HepG2 (cell line): ENCODE data around the gene CSMD2. TPM values are rescaled to one million over a fixed set of nuclear protein-coding genes. Genes with fewer than 3 reads are reported as not detected.

Source experiments
- ATAC-seq: fragments of 200-7000 bp; cut with Tn5 transposase; 3 replicates; pipeline ENCODE4 v1.9.1; 2020; ENCODE audit warnings: mild to moderate bottlenecking, moderate library complexity
- BruUV-seq: library from RNA; stranded (reverse); fragments of 400-500 nt; replicated peaks from 2 replicates; lab custom pipeline; 2021; lab: Mats Ljungman, UMichigan
- CTCF ChIA-PET: fragments of 300-600 bp; formaldehyde crosslinking; extraction: SDS; loops from one replicate; lab custom pipeline; 2021; ENCODE audit warnings: low total read pairs, inconsistent platforms, low intra/inter-chr PET ratio; lab: Yijun Ruan, JAX
- POLR2A ChIA-PET: fragments of 350-600 bp; sonication (Branson Sonifier 250); formaldehyde crosslinking; loops from one replicate; lab custom pipeline; 2020; ENCODE audit warnings: antibody characterized with exemption, inconsistent platforms; lab: Yijun Ruan, JAX
- DNase-seq: peaks from one replicate; pipeline ENCODE4 v3.0.0-alpha.2; 2015; ENCODE audit warnings: low spot score
- FAIRE-seq: peaks from 3 replicates; lab custom pipeline; 2011; peaks lifted over from hg19 to GRCh38; lab: Jason Lieb, UNC
- H2AFZ ChIP-seq: one replicate; pipeline ENCODE4 v1.6.1; 2011; ENCODE audit warnings: low read length, inconsistent platforms
- H3K27ac ChIP-seq: fragments of 300-600 bp; 3 replicates; pipeline ENCODE4 v1.8.0; 2011; ENCODE audit warnings: mixed run types, mild to moderate bottlenecking, mixed read lengths, low read length, inconsistent platforms; ENCODE audit not compliant: insufficient read depth; ENCODE audit errors: extremely low read length
- H3K27me3 ChIP-seq, 2 experiments: fragments of 200-600 bp in 1 of 2; 2 replicates in 1 of 2; 3 replicates in 1 of 2; pipeline versions ENCODE4 v1.6.0 to v1.8.0; 2011; ENCODE audit warnings: low read length in 2 of 2, mild to moderate bottlenecking in 2 of 2, moderate library complexity in 2 of 2, inconsistent platforms in 1 of 2; ENCODE audit not compliant: insufficient read depth in 2 of 2, control insufficient read depth in 1 of 2
- H3K36me3 ChIP-seq, 2 experiments: fragments of 200-600 bp in 1 of 2; replicated peaks in 1 of 2; 2 replicates in 1 of 2; 3 replicates in 1 of 2; pipeline versions ENCODE4 v1.5.1 to v1.8.0; 2011; ENCODE audit warnings: low read length in 2 of 2, inconsistent platforms in 1 of 2; ENCODE audit not compliant: insufficient read depth in 2 of 2, control insufficient read depth in 1 of 2
- H3K4me1 ChIP-seq: 2 replicates; pipeline ENCODE4 v1.5.1; 2012; ENCODE audit warnings: low read length, inconsistent platforms; ENCODE audit not compliant: insufficient read depth
- H3K4me2 ChIP-seq: 2 replicates; pipeline ENCODE4 v1.6.0; 2011; ENCODE audit warnings: low read depth, low read length, inconsistent platforms
- H3K4me3 ChIP-seq, 3 experiments: fragments of 200-600 bp in 1 of 3; sonication (generic), shearing (Covaris generic) in 1 of 3; replicated peaks in 1 of 3; 2 replicates each; pipeline ENCODE4 v1.5.1; 2011 to 2016; ENCODE audit warnings: low read length in 3 of 3, inconsistent platforms in 2 of 3, low read depth in 2 of 3, mild to moderate bottlenecking in 2 of 3, control low read depth in 1 of 3, mixed read lengths in 1 of 3; ENCODE audit not compliant: insufficient read depth in 1 of 3
- H3K79me2 ChIP-seq: one replicate; pipeline ENCODE4 v1.6.1; 2011; ENCODE audit warnings: low read length, inconsistent platforms; ENCODE audit not compliant: insufficient read depth
- H3K9ac ChIP-seq: 2 replicates; pipeline ENCODE4 v1.6.0; 2011; ENCODE audit warnings: mild to moderate bottlenecking, low read depth, low read length, inconsistent platforms; ENCODE audit not compliant: insufficient read depth
- H3K9me3 ChIP-seq: 2 replicates; pipeline ENCODE4 v1.5.1; 2012; ENCODE audit warnings: mild to moderate bottlenecking, low read length
- H4K20me1 ChIP-seq: 2 replicates; pipeline ENCODE4 v1.6.0; 2011; ENCODE audit warnings: inconsistent platforms, mild to moderate bottlenecking, low read length, moderate library complexity; ENCODE audit not compliant: insufficient read depth
- ASH2L ChIP-seq: fragments of 300-600, 200-600 bp; sonication (generic); IDR thresholded peaks from 2 replicates; pipeline ENCODE4 v1.7.0; 2017; ENCODE audit warnings: low read depth, mild to moderate bottlenecking, moderate library complexity, mixed read lengths, low read length; ENCODE audit not compliant: insufficient read length
- GZF1 ChIP-seq: sonication (generic); formaldehyde crosslinking; IDR thresholded peaks from 2 replicates; pipeline ENCODE4 v1.5.1; 2020; ENCODE audit warnings: mild to moderate bottlenecking, missing genetic modification reagents
- NAIF1 ChIP-seq: sonication (generic); formaldehyde crosslinking; IDR thresholded peaks from 2 replicates; pipeline ENCODE4 v1.5.0; 2020; ENCODE audit warnings: mild to moderate bottlenecking, missing genetic modification reagents, borderline replicate concordance
- PRPF4 ChIP-seq: fragments of 200-400 bp; formaldehyde crosslinking; IDR thresholded peaks from 2 replicates; pipeline ENCODE4 v1.6.1; 2016; ENCODE audit warnings: low read length, low read depth; ENCODE audit not compliant: poor library complexity, severe bottlenecking
- ZNF564 ChIP-seq: sonication (generic); formaldehyde crosslinking; IDR thresholded peaks from 2 replicates; pipeline ENCODE4 v1.8.1; 2023; ENCODE audit warnings: mild to moderate bottlenecking, missing genetic modification reagents
- ZNF619 ChIP-seq: sonication (generic); formaldehyde crosslinking; IDR thresholded peaks from 2 replicates; pipeline ENCODE4 v1.4.0; 2020; ENCODE audit warnings: mild to moderate bottlenecking, missing genetic modification reagents
- ZNF746 ChIP-seq: sonication (generic); formaldehyde crosslinking; IDR thresholded peaks from 2 replicates; pipeline ENCODE4 v1.8.0; 2022; ENCODE audit warnings: mild to moderate bottlenecking, missing genetic modification reagents
- WGBS: methylation state at CpG from one replicate; pipeline ENCODE4 v1.1.6; 2017; ENCODE audit warnings: low lambda C conversion rate; 5-methylcytosine and 5-hydroxymethylcytosine counted together
- in situ Hi-C: cut with HindIII; loops from 2 replicates; pipeline ENCODE4 v1.10.0; 2017; ENCODE audit warnings: low pct_unique_long_range_greater_than_20kb; ENCODE audit not compliant: extremely low pct_ligation_motif_present
- intact Hi-C: fragments of 100-400 bp; cut with micrococcal nuclease; formaldehyde crosslinking; loops from one replicate; pipeline ENCODE4 v1.10.0; 2022; ENCODE audit not compliant: unreplicated experiment
- polyA plus RNA-seq, 8 experiments: library from polyadenylated mRNA; depleted of rRNA in 3 of 8; stranded (reverse) in 7 of 8; unstranded in 1 of 8; fragments of >200 nt; fragmentation: Illumina TruSeq in 4 of 8; extraction: Trizol in 4 of 8; gene quantifications; 2 replicates each; pipeline versions ENCODE4 v1.2.1 to v1.2.3, GENCODE V29; 2011 to 2016; ENCODE audit warnings: low read depth in 4 of 8, missing spikeins in 1 of 8, mixed read lengths in 1 of 8; ENCODE audit not compliant: insufficient read depth in 1 of 8
- total RNA-seq, 5 experiments: library from RNA; depleted of rRNA; stranded (reverse); fragments of >200 nt; fragmentation: Illumina TruSeq; extraction: Trizol; gene quantifications; 2 replicates each; pipeline ENCODE4 v1.2.3, GENCODE V29; 2016; ENCODE audit warnings: low read depth in 1 of 5
- TF ChIP-seq, protein P1 (sequence below): sonication (generic); formaldehyde crosslinking; IDR thresholded peaks from 2 replicates; pipeline ENCODE4 v1.8.0; 2022; ENCODE audit warnings: missing genetic modification reagents, low read depth, mild to moderate bottlenecking, borderline replicate concordance
- TF ChIP-seq, protein P2 (sequence below): sonication (generic); formaldehyde crosslinking; IDR thresholded peaks from 2 replicates; pipeline ENCODE4 v1.8.1; 2023; ENCODE audit warnings: mild to moderate bottlenecking, moderate library complexity, missing genetic modification reagents

Gene CSMD2
- total and polyA plus RNA-seq, 2 of the 13 experiments (the other 11 are each of a cell fraction or from before 2014, with no cell fraction given) = not detected

DNA sequence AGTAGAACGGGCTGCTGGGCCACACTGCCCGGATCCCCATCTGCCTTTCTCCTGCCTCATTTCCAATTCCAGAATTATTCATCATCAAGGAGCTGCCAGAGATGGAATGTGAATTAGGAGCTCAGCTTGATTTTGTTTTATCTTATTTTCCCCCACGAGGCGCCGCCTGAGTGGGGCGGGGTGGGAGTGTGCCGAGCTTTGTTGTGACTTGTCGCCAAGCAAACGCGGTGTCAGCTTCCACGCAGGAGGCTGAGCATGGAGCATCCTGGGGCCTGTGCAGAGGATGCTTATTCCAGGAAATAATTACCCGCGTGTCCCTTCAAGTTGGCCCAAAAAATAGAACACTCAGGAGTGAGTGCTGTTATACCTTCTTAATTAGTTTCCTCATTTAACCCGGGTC lies 209.9 kb downstream of the CSMD2 start:
- no peaks in the 10 kb centered on the region for H4K20me1 ChIP-seq
- 65% methylated on average over 14 of the region's 14 CpGs for WGBS
- H3K9ac ChIP-seq = no peak overlapping the region
- no peak for TF ChIP-seq ASH2L
- TF ChIP-seq ZNF619 (CRISPR knock-in tag) = no peak
- no peak for TF ChIP-seq GZF1 (CRISPR knock-in tag)
- TF ChIP-seq PRPF4 = no peak
- TF ChIP-seq ZNF746 (CRISPR knock-in tag) = no peak
- TF ChIP-seq, protein P1, sequence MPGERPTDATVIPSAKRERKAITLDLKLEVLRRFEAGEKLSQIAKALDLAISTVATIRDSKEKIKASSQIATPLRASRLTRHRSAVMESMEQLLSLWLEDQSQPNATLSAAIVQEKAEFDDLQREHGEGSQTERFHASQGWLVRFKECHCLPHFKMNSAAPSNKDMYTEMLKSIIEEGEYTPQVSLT = no peak
- TF ChIP-seq ZNF564 (CRISPR knock-in tag) = no peak
- TF ChIP-seq NAIF1 (CRISPR knock-in tag) = no peak
- TF ChIP-seq, protein P2, sequence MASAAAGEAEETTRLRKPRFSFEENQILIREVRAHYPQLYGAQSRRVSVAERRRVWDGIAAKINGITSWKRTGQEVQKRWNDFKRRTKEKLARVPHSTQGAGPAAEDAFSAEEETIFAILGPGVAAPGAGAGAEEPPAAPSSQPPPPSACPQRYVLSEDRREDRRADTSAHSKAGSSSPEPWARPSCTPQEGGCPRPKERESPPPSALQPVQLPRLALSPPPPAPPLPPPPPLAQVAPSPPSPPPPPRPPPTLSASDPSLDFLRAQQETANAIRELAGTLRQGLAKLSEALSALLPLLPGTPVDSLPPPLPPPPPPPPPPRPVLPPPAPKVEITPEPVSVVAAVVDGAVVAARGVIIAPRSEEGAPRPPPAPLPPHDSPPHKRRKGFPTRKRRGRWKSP (CRISPR knock-in tag) = no peak
- no peaks in the 10 kb centered on the region for H3K9me3 ChIP-seq
- intact Hi-C loops (no loop called here), in situ Hi-C loops (no loop called here)
- CTCF ChIA-PET = no interaction called here
- no peaks in the 10 kb centered on the region for H3K27me3 ChIP-seq
- no peak overlapping the region for H3K4me3 ChIP-seq
- POLR2A ChIA-PET = no interaction called here
- H3K79me2 ChIP-seq = no peaks in the 10 kb centered on the region
- no TSS peak for BruUV-seq
- FAIRE-seq = no peak
- no peak overlapping the region for H3K4me2 ChIP-seq
- no peak for DNase-seq
- no peak for ATAC-seq
- no peak overlapping the region for H2AFZ ChIP-seq
- peaks cover 14% of the 10 kb centered on the region for H3K4me1 ChIP-seq
- H3K27ac ChIP-seq = no peak overlapping the region
- H3K36me3 ChIP-seq = no peaks in the 10 kb centered on the region
